DND-41 (cell line): ENCODE measurements around the gene TEX22.

Experiments used
- EZH2 ChIP-seq: IDR thresholded peaks from 3 replicates; pipeline ENCODE4 v1.6.1; 2012; ENCODE audit warnings: borderline replicate concordance, low read depth, mild to moderate bottlenecking, moderate library complexity, low read length, inconsistent platforms; ENCODE audit not compliant: severe bottlenecking
- TF ChIP-seq, protein P1 (sequence below): IDR thresholded peaks from 2 replicates; pipeline ENCODE4 v1.5.1; 2012; ENCODE audit warnings: borderline replicate concordance, low read length, moderate library complexity, mild to moderate bottlenecking; ENCODE audit not compliant: poor library complexity, severe bottlenecking; ENCODE audit errors: extremely low read depth

DNA sequence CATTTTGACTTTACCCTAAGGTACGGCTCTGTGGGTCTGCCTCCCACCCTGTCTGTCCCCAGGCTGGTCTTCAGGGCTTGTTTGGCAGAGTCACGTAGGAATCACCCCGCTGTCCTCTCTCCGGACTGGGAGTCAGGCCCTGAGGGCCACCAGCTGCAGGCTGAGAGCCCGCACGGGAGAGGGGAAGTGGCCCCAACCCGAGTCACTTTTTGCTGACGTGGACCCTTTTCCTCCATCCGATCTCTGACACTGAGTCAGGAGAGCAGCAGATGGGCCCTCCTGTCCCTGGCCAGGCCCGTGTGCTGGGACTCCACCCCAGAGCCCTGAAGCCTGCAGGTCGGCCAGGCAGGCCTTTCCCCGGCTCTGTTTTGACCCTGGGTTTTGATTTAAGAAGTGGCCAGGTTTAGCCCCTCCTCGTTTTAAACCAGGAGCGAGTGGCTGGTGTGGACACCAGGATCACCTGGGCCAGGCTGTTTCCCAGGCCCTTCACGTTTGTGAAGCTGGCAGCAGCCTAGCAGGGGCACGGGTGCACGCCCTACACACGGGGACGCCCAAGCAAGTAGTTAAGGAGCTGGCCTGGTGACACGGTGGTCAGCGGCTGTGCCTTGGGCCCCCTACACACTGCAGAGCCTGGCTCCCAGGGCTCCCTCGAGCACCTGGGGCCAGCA, 12.5 kb upstream of the TEX22 start:
- TF ChIP-seq, protein P1, sequence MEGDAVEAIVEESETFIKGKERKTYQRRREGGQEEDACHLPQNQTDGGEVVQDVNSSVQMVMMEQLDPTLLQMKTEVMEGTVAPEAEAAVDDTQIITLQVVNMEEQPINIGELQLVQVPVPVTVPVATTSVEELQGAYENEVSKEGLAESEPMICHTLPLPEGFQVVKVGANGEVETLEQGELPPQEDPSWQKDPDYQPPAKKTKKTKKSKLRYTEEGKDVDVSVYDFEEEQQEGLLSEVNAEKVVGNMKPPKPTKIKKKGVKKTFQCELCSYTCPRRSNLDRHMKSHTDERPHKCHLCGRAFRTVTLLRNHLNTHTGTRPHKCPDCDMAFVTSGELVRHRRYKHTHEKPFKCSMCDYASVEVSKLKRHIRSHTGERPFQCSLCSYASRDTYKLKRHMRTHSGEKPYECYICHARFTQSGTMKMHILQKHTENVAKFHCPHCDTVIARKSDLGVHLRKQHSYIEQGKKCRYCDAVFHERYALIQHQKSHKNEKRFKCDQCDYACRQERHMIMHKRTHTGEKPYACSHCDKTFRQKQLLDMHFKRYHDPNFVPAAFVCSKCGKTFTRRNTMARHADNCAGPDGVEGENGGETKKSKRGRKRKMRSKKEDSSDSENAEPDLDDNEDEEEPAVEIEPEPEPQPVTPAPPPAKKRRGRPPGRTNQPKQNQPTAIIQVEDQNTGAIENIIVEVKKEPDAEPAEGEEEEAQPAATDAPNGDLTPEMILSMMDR: no peak
- no peak for TF ChIP-seq EZH2
